WTC11 (cell line): Measurements from ENCODE around the gene DIRAS2. TPM values are rescaled to one million over a fixed set of nuclear protein-coding genes. Genes with fewer than 3 reads are reported as not detected.

Source experiments
- ATAC-seq: fragments of 200-7000 bp; cut with Tn5 transposase; 2 replicates; pipeline ENCODE4 v1.10.0; 2021; ENCODE audit warnings: mild to moderate bottlenecking, moderate library complexity
- CTCF ChIA-PET: fragments of 300-600 bp; sonication (Branson Sonifier 250); formaldehyde crosslinking; loops from one replicate; lab custom pipeline; 2021; ENCODE audit warnings: antibody characterized with exemption; lab: Charles Lee
- POLR2A ChIA-PET: fragments of 350-600 bp; sonication (Branson Sonifier 250); formaldehyde crosslinking; loops from one replicate; lab custom pipeline; 2021; ENCODE audit warnings: antibody characterized with exemption; lab: Charles Lee
- DNase-seq: peaks from one replicate; pipeline ENCODE4 v3.0.0; 2021; ENCODE audit warnings: low spot score
- H3K27ac Mint-ChIP-seq: 2 replicates; pipeline ENCODE4 v1.8.0; 2021; ENCODE audit warnings: mixed read lengths
- H3K27me3 Mint-ChIP-seq: 2 replicates; pipeline ENCODE4 v1.8.0; 2021; ENCODE audit warnings: low read depth, mild to moderate bottlenecking, moderate library complexity, mixed read lengths
- H3K36me3 Mint-ChIP-seq: 2 replicates; pipeline ENCODE4 v1.8.0; 2021; ENCODE audit warnings: mixed read lengths
- H3K4me1 Mint-ChIP-seq: 2 replicates; pipeline ENCODE4 v1.8.0; 2022; ENCODE audit warnings: mixed read lengths
- H3K4me3 Mint-ChIP-seq: 2 replicates; pipeline ENCODE4 v1.8.0; 2021; ENCODE audit warnings: mild to moderate bottlenecking, moderate library complexity, mixed read lengths
- H3K9me3 Mint-ChIP-seq: 2 replicates; pipeline ENCODE4 v1.8.0; 2021; ENCODE audit warnings: mixed read lengths
- CBFB ChIP-seq: sonication (generic); formaldehyde crosslinking; IDR thresholded peaks from 2 replicates; pipeline ENCODE4 v1.8.1; 2022; ENCODE audit warnings: mild to moderate bottlenecking, low read depth, missing genetic modification reagents
- E2F5 ChIP-seq: sonication (generic); formaldehyde crosslinking; IDR thresholded peaks from 2 replicates; pipeline ENCODE4 v1.8.1; 2022; ENCODE audit warnings: mild to moderate bottlenecking, moderate library complexity, missing genetic modification reagents
- ELF4 ChIP-seq: sonication (generic); formaldehyde crosslinking; IDR thresholded peaks from 2 replicates; pipeline ENCODE4 v1.8.1; 2022; ENCODE audit warnings: low read depth, mild to moderate bottlenecking, moderate library complexity, missing genetic modification reagents
- EMX1 ChIP-seq: fragments of 250-450 bp; sonication (Bioruptor Pico); IDR thresholded peaks from 2 replicates; pipeline ENCODE4 v1.8.0; 2021; ENCODE audit warnings: mild to moderate bottlenecking
- FOXJ3 ChIP-seq: sonication (generic); formaldehyde crosslinking; IDR thresholded peaks from 2 replicates; pipeline ENCODE4 v1.9.0; 2021; ENCODE audit warnings: missing genetic modification reagents, mild to moderate bottlenecking, borderline replicate concordance
- GABPB1 ChIP-seq: sonication (generic); formaldehyde crosslinking; IDR thresholded peaks from 2 replicates; pipeline ENCODE4 v1.8.1; 2023; ENCODE audit warnings: mild to moderate bottlenecking, missing genetic modification reagents
- GRHL2 ChIP-seq: fragments of 250-450 bp; sonication (Bioruptor Pico); IDR thresholded peaks from 2 replicates; pipeline ENCODE4 v1.8.0; 2022; ENCODE audit warnings: mild to moderate bottlenecking, moderate library complexity; ENCODE audit not compliant: insufficient replicate concordance, severe bottlenecking
- IRF2 ChIP-seq: sonication (generic); formaldehyde crosslinking; IDR thresholded peaks from 2 replicates; pipeline ENCODE4 v1.8.0; 2022; ENCODE audit warnings: low read depth, missing genetic modification reagents, borderline replicate concordance
- JUN ChIP-seq: sonication (generic); formaldehyde crosslinking; IDR thresholded peaks from 2 replicates; pipeline ENCODE4 v1.8.0; 2023; ENCODE audit warnings: mild to moderate bottlenecking, missing genetic modification reagents
- PRRX2 ChIP-seq: fragments of 250-450 bp; sonication (Bioruptor Pico); IDR thresholded peaks from 2 replicates; pipeline ENCODE4 v1.8.0; 2021; ENCODE audit warnings: mild to moderate bottlenecking
- RELA ChIP-seq: sonication (generic); formaldehyde crosslinking; IDR thresholded peaks from 2 replicates; pipeline ENCODE4 v1.8.1; 2022; ENCODE audit warnings: missing genetic modification reagents, mild to moderate bottlenecking, borderline replicate concordance
- SMAD4 ChIP-seq: sonication (generic); formaldehyde crosslinking; IDR thresholded peaks from 2 replicates; pipeline ENCODE4 v1.8.0; 2022; ENCODE audit warnings: mild to moderate bottlenecking, missing genetic modification reagents
- TEAD1 ChIP-seq: sonication (generic); formaldehyde crosslinking; IDR thresholded peaks from 2 replicates; pipeline ENCODE4 v1.8.0; 2022; ENCODE audit warnings: mild to moderate bottlenecking, missing genetic modification reagents
- TP53 ChIP-seq: sonication (generic); formaldehyde crosslinking; IDR thresholded peaks from 2 replicates; pipeline ENCODE4 v1.8.1; 2023; ENCODE audit warnings: mild to moderate bottlenecking, missing genetic modification reagents
- ZNF138 ChIP-seq: sonication (generic); formaldehyde crosslinking; conservative IDR thresholded peaks from 2 replicates; pipeline ENCODE4 v1.8.1; 2022; ENCODE audit warnings: mild to moderate bottlenecking, moderate library complexity, missing genetic modification reagents
- ZNF219 ChIP-seq: sonication (generic); formaldehyde crosslinking; IDR thresholded peaks from 2 replicates; pipeline ENCODE4 v1.8.0; 2023; ENCODE audit warnings: missing genetic modification reagents, mild to moderate bottlenecking, borderline replicate concordance
- ZNF263 ChIP-seq: sonication (generic); formaldehyde crosslinking; IDR thresholded peaks from 2 replicates; pipeline ENCODE4 v1.8.1; 2022; ENCODE audit warnings: low read depth, mild to moderate bottlenecking, moderate library complexity, missing genetic modification reagents
- ZNF317 ChIP-seq: sonication (generic); formaldehyde crosslinking; IDR thresholded peaks from 2 replicates; pipeline ENCODE4 v1.8.1; 2023; ENCODE audit warnings: low read depth, mild to moderate bottlenecking, moderate library complexity, missing genetic modification reagents, borderline replicate concordance
- ZNF416 ChIP-seq: fragments of 250-450 bp; sonication (Bioruptor Pico); IDR thresholded peaks from 2 replicates; pipeline ENCODE4 v1.9.0; 2021; ENCODE audit warnings: mild to moderate bottlenecking, inconsistent platforms
- ZNF512 ChIP-seq: sonication (generic); formaldehyde crosslinking; IDR thresholded peaks from 2 replicates; pipeline ENCODE4 v1.8.1; 2022; ENCODE audit warnings: missing genetic modification reagents, borderline replicate concordance
- total RNA-seq: library from RNA; stranded (reverse); gene quantifications from 3 replicates; pipeline ENCODE4 v1.2.3, GENCODE V29; 2021
- TF ChIP-seq, protein P1 (sequence below): sonication (generic); formaldehyde crosslinking; IDR thresholded peaks from 2 replicates; pipeline ENCODE4 v1.8.1; 2022; ENCODE audit warnings: low read depth, mild to moderate bottlenecking, moderate library complexity, missing genetic modification reagents, borderline replicate concordance

Gene DIRAS2
- total RNA-seq, 1 experiment from 2014 or later = 0.35 TPM

DNA sequence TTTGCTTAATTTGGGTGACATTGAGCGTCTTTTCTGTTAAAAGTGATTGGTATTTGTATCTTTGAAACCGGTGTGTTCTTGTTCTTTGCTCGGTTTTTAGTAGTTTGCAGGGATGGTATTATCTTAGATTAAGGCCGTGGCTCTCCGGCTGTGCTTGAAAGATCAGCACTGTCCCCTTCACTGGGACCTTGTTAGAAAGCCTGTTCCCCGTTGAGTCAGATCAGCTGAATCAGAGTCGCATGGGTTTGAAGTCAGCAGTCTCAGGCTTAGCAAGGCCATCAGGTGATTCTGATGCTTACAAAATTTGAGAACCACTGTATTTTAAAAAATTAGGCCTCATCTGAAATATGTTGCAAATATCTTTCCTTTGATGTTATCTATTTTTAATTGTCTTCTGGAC, 5.0 kb downstream of the DIRAS2 start:
- peaks cover 14% of the 10 kb centered on the region for H3K27me3 Mint-ChIP-seq
- DNase-seq (no peak), ATAC-seq (no peak)
- H3K4me3 Mint-ChIP-seq = no peak overlapping the region
- ChIA-PET CTCF (no interaction called here), POLR2A (no interaction called here)
- H3K36me3 Mint-ChIP-seq = no peaks in the 10 kb centered on the region
- H3K9me3 Mint-ChIP-seq = no peaks in the 10 kb centered on the region; the same call in 1 of the 2 replicates
- no peak overlapping the region for H3K27ac Mint-ChIP-seq
- H3K4me1 Mint-ChIP-seq = peaks cover 12% of the 10 kb centered on the region
- TF ChIP-seq SMAD4 (CRISPR knock-in tag) = no peak
- no peak for TF ChIP-seq TP53 (CRISPR knock-in tag)
- no peak for TF ChIP-seq ZNF512 (CRISPR knock-in tag)
- TF ChIP-seq TEAD1 (CRISPR knock-in tag) = no peak
- TF ChIP-seq E2F5 (CRISPR knock-in tag) = no peak
- TF ChIP-seq FOXJ3 (CRISPR knock-in tag) = no peak
- TF ChIP-seq ZNF138 (CRISPR knock-in tag) = no peak
- no peak for TF ChIP-seq ZNF219 (CRISPR knock-in tag)
- no peak for TF ChIP-seq GABPB1
- TF ChIP-seq RELA (CRISPR knock-in tag) = no peak
- TF ChIP-seq GRHL2 = no peak
- TF ChIP-seq ZNF317 (CRISPR knock-in tag) = no peak

GRCh38 chr9:90632647-90633207, 9.9 kb downstream of the DIRAS2 start:
- CTCF ChIA-PET = no interaction called here
- ATAC-seq = no peak
- Mint-ChIP-seq H3K4me1 (peaks cover 2% of the 10 kb centered on the region; the same call in 1 of the 2 replicates), H3K4me3 (no peak overlapping the region), H3K27ac (no peak overlapping the region)
- no peak for TF ChIP-seq ZNF219 (CRISPR knock-in tag)
- TF ChIP-seq, all 79 proteins: peak for 0
- no peaks in the 10 kb centered on the region for H3K27me3 Mint-ChIP-seq
- H3K36me3 Mint-ChIP-seq = no peaks in the 10 kb centered on the region
- DNase-seq = no peak
- POLR2A ChIA-PET = no interaction called here
- no peaks in the 10 kb centered on the region; the same call in 1 of the 2 replicates for H3K9me3 Mint-ChIP-seq

- CTCF ChIA-PET = no interaction called here
- H3K9me3 Mint-ChIP-seq = no peaks in the 10 kb centered on the region; the same call in 1 of the 2 replicates
- no peak overlapping the region for H3K4me3 Mint-ChIP-seq
- H3K4me1 Mint-ChIP-seq = peaks cover 2% of the 10 kb centered on the region; the same call in 1 of the 2 replicates
- POLR2A ChIA-PET = no interaction called here
- no peaks in the 10 kb centered on the region for H3K27me3 Mint-ChIP-seq
- no peaks in the 10 kb centered on the region for H3K36me3 Mint-ChIP-seq
- no peak for TF ChIP-seq ZNF317 (CRISPR knock-in tag)
- TF ChIP-seq ZNF416 = no peak
- TF ChIP-seq JUN (CRISPR knock-in tag) = no peak
- TF ChIP-seq ZNF263 (CRISPR knock-in tag) = no peak
- no peak for TF ChIP-seq TP53 (CRISPR knock-in tag)
- TF ChIP-seq, protein P1, sequence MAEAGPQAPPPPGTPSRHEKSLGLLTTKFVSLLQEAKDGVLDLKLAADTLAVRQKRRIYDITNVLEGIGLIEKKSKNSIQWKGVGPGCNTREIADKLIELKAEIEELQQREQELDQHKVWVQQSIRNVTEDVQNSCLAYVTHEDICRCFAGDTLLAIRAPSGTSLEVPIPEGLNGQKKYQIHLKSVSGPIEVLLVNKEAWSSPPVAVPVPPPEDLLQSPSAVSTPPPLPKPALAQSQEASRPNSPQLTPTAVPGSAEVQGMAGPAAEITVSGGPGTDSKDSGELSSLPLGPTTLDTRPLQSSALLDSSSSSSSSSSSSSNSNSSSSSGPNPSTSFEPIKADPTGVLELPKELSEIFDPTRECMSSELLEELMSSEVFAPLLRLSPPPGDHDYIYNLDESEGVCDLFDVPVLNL (CRISPR knock-in tag) = no peak
- TF ChIP-seq ELF4 = no peak
- no peak for TF ChIP-seq IRF2 (CRISPR knock-in tag)
- TF ChIP-seq CBFB (CRISPR knock-in tag) = no peak
- no peak for TF ChIP-seq EMX1 (CRISPR knock-in tag)
- TF ChIP-seq PRRX2 (CRISPR knock-in tag) = no peak
- no peak for DNase-seq
- no peak overlapping the region for H3K27ac Mint-ChIP-seq
- no peak for ATAC-seq
These were observed 10.7 kb downstream of the DIRAS2 start for GRCh38 chr9:90631964-90632363.
